Measurements from ENCODE around the gene ZNF132.
"Not testable (repeated sequence)": the region's sequence is repeated elsewhere in the genome, so short reads cannot be mapped to it uniquely, and the experiment has no call there.

ZNF132 gene

DNA sequence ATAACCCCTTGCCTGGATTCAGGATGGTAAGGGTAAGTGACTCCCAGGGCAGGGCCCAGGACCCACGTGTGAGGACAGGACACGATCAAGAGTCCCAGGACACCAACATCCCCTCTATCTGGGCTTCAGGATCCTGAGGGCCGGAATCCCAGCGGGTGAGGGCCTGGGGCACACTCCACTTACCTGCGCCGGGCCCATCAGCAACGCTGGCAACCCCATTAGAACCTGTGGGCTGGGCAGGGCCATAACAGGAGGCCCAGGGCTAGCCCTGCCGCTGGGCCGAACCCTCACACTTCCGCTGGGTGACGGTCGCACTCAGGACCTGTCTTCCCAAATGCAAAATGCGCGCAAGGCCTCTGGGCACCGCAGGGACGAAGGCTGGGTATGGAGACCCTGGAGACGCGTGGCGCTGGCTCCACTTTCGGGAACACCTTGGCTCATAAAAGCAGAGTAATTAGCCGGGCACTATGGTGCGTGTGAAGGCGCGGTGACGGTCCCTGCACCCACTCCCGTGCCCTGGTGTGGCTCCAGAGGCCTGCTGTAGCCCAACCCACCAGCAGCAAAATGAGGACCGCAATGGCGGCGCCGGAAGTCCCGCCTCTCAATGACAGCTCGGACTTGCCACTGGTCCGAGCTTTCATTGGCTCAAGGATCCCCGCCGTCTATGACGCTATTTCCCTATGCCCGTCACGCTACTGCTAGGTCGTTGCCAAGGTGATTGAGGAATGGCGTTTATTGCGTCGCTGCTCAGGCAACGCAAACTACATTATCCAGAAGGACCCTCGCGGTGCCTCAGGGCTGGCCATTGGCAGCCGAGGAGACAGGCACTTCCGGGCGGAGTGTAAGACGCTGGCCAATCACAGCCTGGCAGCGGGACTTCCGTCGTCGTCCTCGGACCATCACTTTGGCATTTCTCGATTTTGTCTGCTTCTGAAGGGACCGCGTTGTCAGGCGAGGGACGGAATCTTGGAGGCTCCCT, at the start of gene ZNF132:
Gene ZNF132, minus strand, starts transcription at position 578 of the 979 bp plus-strand sequence. Its CDS starts 332 bp downstream, at position 246.
- peak within 1 kb of the TSS; percentile 96 for H3K4me3 ChIP-seq (ENCODE audit: insufficient read length, low read depth)
- peak; percentile 97 for DNase-seq (ENCODE audit: low read depth, low spot score)

DNA sequence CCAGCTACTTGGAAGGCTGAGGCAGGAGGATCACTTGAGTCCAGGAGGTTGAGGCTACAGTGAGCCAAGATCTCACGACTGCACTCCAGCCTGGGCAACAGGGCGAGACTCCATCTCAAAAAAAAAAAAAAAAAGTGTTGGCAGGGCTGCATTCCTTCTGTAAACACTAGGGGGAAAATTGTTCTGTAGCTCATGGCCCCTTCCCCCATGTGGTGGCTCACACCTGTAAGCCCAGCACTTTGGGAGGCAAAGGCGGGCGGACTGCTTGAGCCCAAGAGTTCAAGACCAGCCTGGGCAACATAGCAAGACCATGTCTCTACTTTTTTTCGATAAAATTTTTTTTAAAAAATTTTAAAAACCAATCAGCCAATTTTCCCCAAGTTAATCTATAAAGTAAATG, 44.4 kb upstream of the ZNF132 start:
- H3K4me3 ChIP-seq (ENCODE audit: insufficient read length, low read depth); H3K9ac ChIP-seq (ENCODE audit: insufficient read length, low read depth); H3K27me3 ChIP-seq (ENCODE audit: insufficient read depth, insufficient read length); H3K4me1 ChIP-seq (ENCODE audit: insufficient read depth, insufficient read length); DNase-seq (ENCODE audit: low read depth, low spot score); H3K9me3 ChIP-seq (ENCODE audit: insufficient read depth, low read length); H3K36me3 ChIP-seq (ENCODE audit: insufficient read depth, insufficient read length, low read length): not testable (repeated sequence)

More for the DNA sequence above, at the start of gene ZNF132:
- no peaks in the 10 kb centered on the region for H3K27me3 ChIP-seq (ENCODE audit: insufficient read depth, insufficient read length)
- peaks cover 29% of the 10 kb centered on the region for H3K9me3 ChIP-seq (ENCODE audit: insufficient read depth, low read length)
- H3K36me3 ChIP-seq (ENCODE audit: insufficient read depth, insufficient read length, low read length), result peaks cover 30% of the 10 kb centered on the region
- H3K9ac ChIP-seq (ENCODE audit: insufficient read length, low read depth), result peak within 1 kb of the TSS; percentile 92
- H3K4me1 ChIP-seq (ENCODE audit: insufficient read depth, insufficient read length), result no peaks in the 10 kb centered on the region
- peak; percentile 77 for TF ChIP-seq YY1 (IDR thresholded peaks at IDR 0.05; ENCODE audit: insufficient read depth, insufficient read length)
- TF ChIP-seq ZNF274 (IDR thresholded peaks at IDR 0.05; ENCODE audit: low read depth, low read length), result no peak
- no peak for TF ChIP-seq SUZ12 (IDR thresholded peaks at IDR 0.05; ENCODE audit: extremely low read depth, insufficient read depth, insufficient read length)

DNA sequence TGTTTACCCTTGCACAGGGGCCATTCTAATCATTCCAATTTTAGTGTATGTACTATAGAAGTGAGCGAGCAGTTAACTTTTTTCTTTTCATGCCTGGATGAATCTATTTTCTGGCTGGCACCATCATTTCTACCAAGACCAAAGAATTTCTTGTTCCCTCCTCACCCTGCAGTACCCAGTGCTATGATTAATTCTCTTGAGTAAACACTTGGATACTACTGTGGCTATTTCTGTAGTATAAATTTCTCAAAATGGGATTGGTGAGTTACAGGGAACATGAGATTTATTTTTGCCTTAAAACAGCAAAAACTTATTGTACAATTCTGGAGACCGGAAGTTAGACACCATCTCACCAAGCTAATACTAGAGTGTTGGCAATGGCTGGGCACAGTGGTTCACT, 43.8 kb upstream of the ZNF132 start:
- peaks cover 11% of the 10 kb centered on the region for H3K36me3 ChIP-seq (ENCODE audit: insufficient read depth, insufficient read length, low read length)
- no peak overlapping the region for H3K4me3 ChIP-seq (ENCODE audit: insufficient read length, low read depth)
- H3K9me3 ChIP-seq (ENCODE audit: insufficient read depth, low read length), result no peaks in the 10 kb centered on the region
- H3K4me1 ChIP-seq (ENCODE audit: insufficient read depth, insufficient read length), result no peaks in the 10 kb centered on the region
- no peaks in the 10 kb centered on the region for H3K27me3 ChIP-seq (ENCODE audit: insufficient read depth, insufficient read length)
- no peak for TF ChIP-seq ZNF274 (IDR thresholded peaks at IDR 0.05; ENCODE audit: low read depth, low read length)
- TF ChIP-seq YY1 (IDR thresholded peaks at IDR 0.05; ENCODE audit: insufficient read depth, insufficient read length), result no peak
- no peak for TF ChIP-seq SUZ12 (IDR thresholded peaks at IDR 0.05; ENCODE audit: extremely low read depth, insufficient read depth, insufficient read length)
- DNase-seq (ENCODE audit: low read depth, low spot score), result no peak
- no peak overlapping the region for H3K9ac ChIP-seq (ENCODE audit: insufficient read length, low read depth)

DNA sequence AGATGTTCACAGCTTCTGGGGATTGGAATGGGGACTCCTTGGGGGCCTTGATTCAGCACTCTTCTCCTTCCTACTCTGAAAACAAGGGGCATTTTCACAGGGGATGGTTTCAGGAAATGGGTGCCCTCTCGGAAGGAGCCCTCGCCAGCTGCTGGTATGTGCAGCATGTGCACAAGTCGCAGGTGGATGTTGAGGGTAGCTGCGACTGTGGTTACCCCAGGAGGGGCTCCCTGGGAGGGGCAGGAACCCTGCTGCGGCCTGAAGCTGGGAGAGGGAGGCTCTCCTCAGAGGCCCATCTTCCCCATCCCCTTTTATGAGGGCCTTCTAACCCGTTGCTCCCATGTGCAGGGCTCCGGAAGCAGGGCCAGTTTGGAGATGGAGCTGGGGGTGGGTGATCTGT, 42.4 kb upstream of the ZNF132 start:
- Histone ChIP-seq H3K9ac (ENCODE audit: insufficient read length, low read depth) (no peak overlapping the region), H3K4me3 (ENCODE audit: insufficient read length, low read depth) (no peak overlapping the region)
- TF ChIP-seq SUZ12 (IDR thresholded peaks at IDR 0.05; ENCODE audit: extremely low read depth, insufficient read depth, insufficient read length) (no peak), ZNF274 (IDR thresholded peaks at IDR 0.05; ENCODE audit: low read depth, low read length) (no peak), YY1 (IDR thresholded peaks at IDR 0.05; ENCODE audit: insufficient read depth, insufficient read length) (no peak)

DNA sequence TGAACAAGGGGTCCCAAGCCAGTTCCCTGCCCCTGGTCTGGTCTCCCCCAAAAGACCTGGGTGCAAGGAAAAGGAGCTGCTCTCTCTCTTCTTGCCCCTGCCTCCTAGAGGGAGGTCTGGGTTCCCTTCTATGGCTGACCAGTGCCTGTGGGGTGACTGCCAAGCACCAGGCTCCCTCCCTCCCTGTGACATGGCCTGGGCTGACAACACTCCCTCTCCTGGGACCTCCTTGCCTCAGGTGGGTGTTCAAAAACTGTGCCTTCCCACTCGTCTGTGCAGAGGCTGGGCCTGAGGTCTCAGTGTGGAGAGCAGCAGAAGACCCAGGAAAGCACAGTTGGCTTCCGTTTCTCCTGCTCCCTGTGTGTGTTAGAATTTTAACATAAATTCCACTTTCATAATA, 40.9 kb upstream of the ZNF132 start:
- no peaks in the 10 kb centered on the region for H3K27me3 ChIP-seq (ENCODE audit: insufficient read depth, insufficient read length)
- DNase-seq (ENCODE audit: low read depth, low spot score), result no peak

More for the DNA sequence above, 42.4 kb upstream of the ZNF132 start:
- DNase-seq (ENCODE audit: low read depth, low spot score), result no peak
- Histone ChIP-seq H3K27me3 (ENCODE audit: insufficient read depth, insufficient read length) (no peaks in the 10 kb centered on the region), H3K4me1 (ENCODE audit: insufficient read depth, insufficient read length) (peaks cover 3% of the 10 kb centered on the region), H3K9me3 (ENCODE audit: insufficient read depth, low read length) (no peaks in the 10 kb centered on the region), H3K36me3 (ENCODE audit: insufficient read depth, insufficient read length, low read length) (peaks cover 16% of the 10 kb centered on the region)

DNA sequence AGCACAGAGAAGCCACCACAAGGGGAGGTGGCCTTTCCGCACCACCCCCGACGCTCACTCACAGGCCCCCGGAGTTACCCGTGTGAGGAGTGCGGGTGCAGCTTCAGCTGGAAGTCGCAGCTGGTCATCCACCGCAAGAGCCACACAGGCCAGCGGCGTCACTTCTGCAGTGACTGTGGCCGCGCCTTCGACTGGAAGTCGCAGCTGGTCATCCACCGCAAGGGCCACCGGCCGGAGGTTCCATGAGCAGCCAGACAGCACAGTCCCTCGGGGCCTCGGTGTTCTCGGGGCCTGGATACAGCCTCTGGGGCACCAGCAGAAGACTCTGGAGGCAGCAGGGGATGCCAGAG, 40.5 kb upstream of the ZNF132 start:
- H3K9me3 ChIP-seq (ENCODE audit: insufficient read depth, low read length), result no peaks in the 10 kb centered on the region
- peaks cover 16% of the 10 kb centered on the region for H3K36me3 ChIP-seq (ENCODE audit: insufficient read depth, insufficient read length, low read length)
- no peak for DNase-seq (ENCODE audit: low read depth, low spot score)
- H3K4me3 ChIP-seq (ENCODE audit: insufficient read length, low read depth), result no peak overlapping the region
- no peaks in the 10 kb centered on the region for H3K27me3 ChIP-seq (ENCODE audit: insufficient read depth, insufficient read length)
- no peak for TF ChIP-seq ZNF274 (IDR thresholded peaks at IDR 0.05; ENCODE audit: low read depth, low read length)
- TF ChIP-seq YY1 (IDR thresholded peaks at IDR 0.05; ENCODE audit: insufficient read depth, insufficient read length), result no peak
- TF ChIP-seq SUZ12 (IDR thresholded peaks at IDR 0.05; ENCODE audit: extremely low read depth, insufficient read depth, insufficient read length), result no peak
- H3K9ac ChIP-seq (ENCODE audit: insufficient read length, low read depth), result no peak overlapping the region
- H3K4me1 ChIP-seq (ENCODE audit: insufficient read depth, insufficient read length), result peaks cover 9% of the 10 kb centered on the region

More for the DNA sequence above, 40.9 kb upstream of the ZNF132 start:
- Histone ChIP-seq H3K9me3 (ENCODE audit: insufficient read depth, low read length) (no peaks in the 10 kb centered on the region), H3K4me1 (ENCODE audit: insufficient read depth, insufficient read length) (peaks cover 9% of the 10 kb centered on the region), H3K4me3 (ENCODE audit: insufficient read length, low read depth) (no peak overlapping the region), H3K9ac (ENCODE audit: insufficient read length, low read depth) (no peak overlapping the region), H3K36me3 (ENCODE audit: insufficient read depth, insufficient read length, low read length) (peaks cover 16% of the 10 kb centered on the region)
- TF ChIP-seq ZNF274 (IDR thresholded peaks at IDR 0.05; ENCODE audit: low read depth, low read length), result no peak
- TF ChIP-seq SUZ12 (IDR thresholded peaks at IDR 0.05; ENCODE audit: extremely low read depth, insufficient read depth, insufficient read length), result no peak
- TF ChIP-seq YY1 (IDR thresholded peaks at IDR 0.05; ENCODE audit: insufficient read depth, insufficient read length), result no peak

DNA sequence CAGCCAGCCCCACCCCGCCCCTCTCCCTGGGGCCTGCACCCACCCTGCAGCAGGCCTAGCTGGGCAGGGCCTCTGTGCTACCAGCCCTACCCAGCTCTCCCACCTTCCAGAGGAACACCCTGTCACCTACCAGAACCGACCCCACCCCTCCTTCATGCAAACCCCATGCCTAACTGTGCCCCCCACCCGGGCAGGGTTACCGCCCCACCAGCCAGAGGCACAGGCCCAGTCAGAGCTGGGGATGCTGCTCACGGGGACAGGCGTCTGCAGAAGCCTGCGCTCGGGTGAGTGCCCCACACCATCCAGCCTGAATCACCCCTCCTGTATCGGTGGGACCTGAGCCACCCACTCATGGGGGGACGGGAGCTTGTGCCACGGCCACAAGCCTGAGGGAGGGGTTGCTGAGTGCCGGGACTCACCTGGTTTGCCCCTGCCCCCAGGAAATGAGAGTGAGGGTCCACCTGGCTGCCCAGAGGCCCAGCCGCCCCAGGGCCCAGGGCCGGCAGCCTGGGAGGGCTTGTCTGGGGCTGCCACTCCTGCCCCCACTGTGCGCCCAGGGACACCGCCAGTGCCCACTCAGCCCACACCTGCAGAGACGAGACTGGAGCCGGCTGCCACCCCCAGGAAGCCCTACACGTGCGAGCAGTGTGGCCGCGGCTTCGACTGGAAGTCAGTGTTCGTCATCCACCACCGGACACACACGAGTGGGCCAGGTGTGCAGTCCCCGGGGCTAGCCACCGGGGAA, 40.0 kb upstream of the ZNF132 start:
- TF ChIP-seq YY1 (IDR thresholded peaks at IDR 0.05; ENCODE audit: insufficient read depth, insufficient read length) (no peak), SUZ12 (IDR thresholded peaks at IDR 0.05; ENCODE audit: extremely low read depth, insufficient read depth, insufficient read length) (no peak), ZNF274 (IDR thresholded peaks at IDR 0.05; ENCODE audit: low read depth, low read length) (no peak)
- Histone ChIP-seq H3K36me3 (ENCODE audit: insufficient read depth, insufficient read length, low read length) (peaks cover 16% of the 10 kb centered on the region), H3K9me3 (ENCODE audit: insufficient read depth, low read length) (no peaks in the 10 kb centered on the region), H3K9ac (ENCODE audit: insufficient read length, low read depth) (no peak overlapping the region), H3K27me3 (ENCODE audit: insufficient read depth, insufficient read length) (no peaks in the 10 kb centered on the region), H3K4me3 (ENCODE audit: insufficient read length, low read depth) (no peak overlapping the region), H3K4me1 (ENCODE audit: insufficient read depth, insufficient read length) (peaks cover 9% of the 10 kb centered on the region)
- DNase-seq (ENCODE audit: low read depth, low spot score), result no peak
